Cardiac muscle cell (in vitro differentiated cells and primary cell): ENCODE results near the gene CPEB1. TPM values are rescaled to one million over a fixed set of nuclear protein-coding genes. Genes with fewer than 3 reads are reported as not detected.
"Not testable (repeated sequence)": the region's sequence is repeated elsewhere in the genome, so short reads cannot be mapped to it uniquely, and the experiment has no call there.

Source experiments
- DNase-seq, 2 donors: peaks; one replicate each; pipeline versions ENCODE4 v3.0.0 to v3.0.0-alpha.2; 2010 to 2017; ENCODE audit warnings: low read depth in 1 of 2, low spot score in 1 of 2
- H3K27ac ChIP-seq: fragments of 200-600 bp; sonication (generic); 2 replicates; pipeline ENCODE4 v1.5.1; 2016
- H3K27me3 ChIP-seq: fragments of 200-600 bp; sonication (generic); 2 replicates; pipeline ENCODE4 v1.6.0; 2016; ENCODE audit warnings: control low read depth
- H3K36me3 ChIP-seq: fragments of 200-600 bp; sonication (generic); 2 replicates; pipeline ENCODE4 v1.5.1; 2016; ENCODE audit warnings: control low read depth
- H3K4me1 ChIP-seq: fragments of 200-600 bp; sonication (generic); 2 replicates; pipeline ENCODE4 v1.8.1; 2017; ENCODE audit warnings: low read depth, mild to moderate bottlenecking, mixed run types
- H3K4me3 ChIP-seq: fragments of 200-600 bp; sonication (generic); 2 replicates; pipeline ENCODE4 v1.5.1; 2016; ENCODE audit warnings: mild to moderate bottlenecking
- H3K9me3 ChIP-seq: fragments of 200-600 bp; sonication (generic); 2 replicates; pipeline ENCODE4 v1.5.1; 2017; ENCODE audit warnings: low read depth, mild to moderate bottlenecking, control low read depth
- CTCF ChIP-seq: IDR thresholded peaks from 2 replicates; pipeline ENCODE4 v1.5.1; 2012; ENCODE audit warnings: low read depth, mild to moderate bottlenecking, low read length
- polyA plus RNA-seq: library from polyadenylated mRNA; unstranded; fragments of >200 nt; fragmentation: Nextera tagmentation; extraction: Ambion mirVana; gene quantifications from 2 replicates; pipeline ENCODE4 v1.2.1, GENCODE V29; 2016
- total RNA-seq: library from RNA; depleted of rRNA; stranded (reverse); fragments of >200 nt; gene quantifications from 2 replicates; pipeline ENCODE4 v1.2.3, GENCODE V29; 2016

The CPEB1 gene
- total and polyA plus RNA-seq, 2 experiments from 2014 or later: 1.9 to 2.3 TPM

- DNase-seq: peak in 1 of 2 donors; percentile 5
- H3K27me3 ChIP-seq: no peaks in the 10 kb centered on the region
- H3K4me1 ChIP-seq: peaks cover 14% of the 10 kb centered on the region
- no peak for TF ChIP-seq CTCF
- H3K9me3 ChIP-seq: no peaks in the 10 kb centered on the region
- H3K27ac ChIP-seq: peak overlapping the region; percentile 67
- peaks cover 38% of the 10 kb centered on the region for H3K36me3 ChIP-seq
- no peak overlapping the region for H3K4me3 ChIP-seq
These were observed 111.4 kb downstream of the CPEB1 start for GRCh38 chr15:82535566-82536408.

- H3K4me3 ChIP-seq, H3K27me3 ChIP-seq, H3K9me3 ChIP-seq, DNase-seq: not testable (repeated sequence)
- Histone ChIP-seq H3K4me1 (peaks cover 14% of the 10 kb centered on the region), H3K36me3 (peaks cover 38% of the 10 kb centered on the region), H3K27ac (peak overlapping the region; percentile 67)
These were observed 112.0 kb downstream of the CPEB1 start for GRCh38 chr15:82535151-82535550.

- not testable (repeated sequence) for H3K27me3 ChIP-seq
- H3K36me3 ChIP-seq: peaks cover 38% of the 10 kb centered on the region
These were observed 112.7 kb downstream of the CPEB1 start for GRCh38 chr15:82534457-82534861.

GRCh38 chr15:82533801-82534200 is 113.4 kb downstream of the CPEB1 start:
- no peak for TF ChIP-seq CTCF
- H3K4me1 ChIP-seq: peaks cover 13% of the 10 kb centered on the region
- no peaks in the 10 kb centered on the region for H3K9me3 ChIP-seq
- no peak overlapping the region for H3K4me3 ChIP-seq
- no peak overlapping the region for H3K27ac ChIP-seq
- DNase-seq: no peak
- H3K36me3 ChIP-seq: peaks cover 36% of the 10 kb centered on the region
- no peaks in the 10 kb centered on the region for H3K27me3 ChIP-seq

More at GRCh38 chr15:82534457-82534861, 112.7 kb downstream of the CPEB1 start:
- not testable (repeated sequence) for H3K9me3 ChIP-seq, H3K27ac ChIP-seq, H3K4me3 ChIP-seq, DNase-seq
- peaks cover 14% of the 10 kb centered on the region for H3K4me1 ChIP-seq

GRCh38 chr15:82532991-82533481 is 114.1 kb downstream of the CPEB1 start:
- Histone ChIP-seq H3K27me3 (no peaks in the 10 kb centered on the region), H3K4me3 (no peak overlapping the region), H3K4me1 (peaks cover 6% of the 10 kb centered on the region), H3K9me3 (no peaks in the 10 kb centered on the region), H3K36me3 (peaks cover 29% of the 10 kb centered on the region), H3K27ac (no peak overlapping the region)
- no peak for DNase-seq
- no peak for TF ChIP-seq CTCF

GRCh38 chr15:82532383-82532990 is 114.7 kb downstream of the CPEB1 start:
- DNase-seq: no peak

More at GRCh38 chr15:82532383-82532990, 114.7 kb downstream of the CPEB1 start:
- no peaks in the 10 kb centered on the region for H3K9me3 ChIP-seq
- H3K4me1 ChIP-seq: peaks cover under 1% of the 10 kb centered on the region
- no peak overlapping the region for H3K27ac ChIP-seq
- peaks cover 23% of the 10 kb centered on the region for H3K36me3 ChIP-seq
- no peak overlapping the region for H3K4me3 ChIP-seq
- H3K27me3 ChIP-seq: no peaks in the 10 kb centered on the region
- TF ChIP-seq CTCF: no peak
